Osteoblast (primary cell): ENCODE results near the gene ZIC1. TPM values are rescaled to one million over a fixed set of nuclear protein-coding genes. Genes with fewer than 3 reads are reported as not detected.
A peak's percentile ranks its signal among the peaks of the same experiment; 100 is the strongest.

Experiments
- DNase-seq: peaks from one replicate; pipeline ENCODE4 v3.0.0; 2011; ENCODE audit warnings: low spot score, mixed read lengths; ENCODE audit not compliant: insufficient read length; ENCODE audit errors: missing footprints
- H2AFZ ChIP-seq: 2 replicates; pipeline ENCODE4 v1.6.0; 2011; ENCODE audit warnings: mild to moderate bottlenecking, low read length
- H3K27ac ChIP-seq: 2 replicates; pipeline ENCODE4 v1.5.1; 2011; ENCODE audit warnings: mild to moderate bottlenecking, low read depth, low read length, moderate library complexity
- H3K27me3 ChIP-seq: 2 replicates; pipeline ENCODE4 v1.6.0; 2012; ENCODE audit warnings: mild to moderate bottlenecking, control low read depth, inconsistent platforms, low read length, moderate library complexity; ENCODE audit not compliant: insufficient read depth
- H3K36me3 ChIP-seq: 2 replicates; pipeline ENCODE4 v1.5.1; 2011; ENCODE audit warnings: mild to moderate bottlenecking, low read length, control low read depth, moderate library complexity; ENCODE audit not compliant: insufficient read depth
- H3K4me1 ChIP-seq: 2 replicates; pipeline ENCODE4 v1.5.1; 2011; ENCODE audit warnings: mild to moderate bottlenecking, low read length, control low read depth, moderate library complexity; ENCODE audit not compliant: insufficient read depth
- H3K4me2 ChIP-seq: 2 replicates; pipeline ENCODE4 v1.6.0; 2011; ENCODE audit warnings: mild to moderate bottlenecking, low read length; ENCODE audit not compliant: insufficient read depth
- H3K4me3 ChIP-seq: fragments of 200-600 bp; sonication (generic); 3 replicates; pipeline ENCODE4 v1.5.1; 2012; ENCODE audit warnings: mild to moderate bottlenecking, low read length, inconsistent platforms; ENCODE audit not compliant: insufficient read depth
- H3K79me2 ChIP-seq: 2 replicates; pipeline ENCODE4 v1.6.0; 2012; ENCODE audit warnings: mild to moderate bottlenecking, low read length, control low read depth, inconsistent platforms; ENCODE audit not compliant: insufficient read depth
- H3K9me3 ChIP-seq: 2 replicates; pipeline ENCODE4 v1.5.1; 2011; ENCODE audit warnings: low read depth, low read length, control low read depth
- H4K20me1 ChIP-seq: 2 replicates; pipeline ENCODE4 v1.6.0; 2012; ENCODE audit warnings: mild to moderate bottlenecking, low read length, control low read depth; ENCODE audit not compliant: insufficient read depth
- total RNA-seq: library from RNA; depleted of rRNA; stranded (reverse); fragments of >200 nt; gene quantifications from 2 replicates; pipeline ENCODE4 v1.2.3, GENCODE V29; 2012
- TF ChIP-seq, protein P1 (sequence below): IDR thresholded peaks from 2 replicates; pipeline ENCODE4 v1.5.1; 2011; ENCODE audit warnings: mild to moderate bottlenecking, low read depth, low read length, moderate library complexity; ENCODE audit errors: extremely low read depth

Gene ZIC1
- total RNA-seq, 1 donor: 3.6 TPM

GRCh38 chr3:147404800-147405230 is 4.3 kb upstream of the ZIC1 start:
- TF ChIP-seq, protein P1, sequence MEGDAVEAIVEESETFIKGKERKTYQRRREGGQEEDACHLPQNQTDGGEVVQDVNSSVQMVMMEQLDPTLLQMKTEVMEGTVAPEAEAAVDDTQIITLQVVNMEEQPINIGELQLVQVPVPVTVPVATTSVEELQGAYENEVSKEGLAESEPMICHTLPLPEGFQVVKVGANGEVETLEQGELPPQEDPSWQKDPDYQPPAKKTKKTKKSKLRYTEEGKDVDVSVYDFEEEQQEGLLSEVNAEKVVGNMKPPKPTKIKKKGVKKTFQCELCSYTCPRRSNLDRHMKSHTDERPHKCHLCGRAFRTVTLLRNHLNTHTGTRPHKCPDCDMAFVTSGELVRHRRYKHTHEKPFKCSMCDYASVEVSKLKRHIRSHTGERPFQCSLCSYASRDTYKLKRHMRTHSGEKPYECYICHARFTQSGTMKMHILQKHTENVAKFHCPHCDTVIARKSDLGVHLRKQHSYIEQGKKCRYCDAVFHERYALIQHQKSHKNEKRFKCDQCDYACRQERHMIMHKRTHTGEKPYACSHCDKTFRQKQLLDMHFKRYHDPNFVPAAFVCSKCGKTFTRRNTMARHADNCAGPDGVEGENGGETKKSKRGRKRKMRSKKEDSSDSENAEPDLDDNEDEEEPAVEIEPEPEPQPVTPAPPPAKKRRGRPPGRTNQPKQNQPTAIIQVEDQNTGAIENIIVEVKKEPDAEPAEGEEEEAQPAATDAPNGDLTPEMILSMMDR: no peak
- Histone ChIP-seq H3K4me2 (no peak overlapping the region), H3K36me3 (no peaks in the 10 kb centered on the region), H3K9me3 (no peaks in the 10 kb centered on the region), H3K27ac (no peak overlapping the region), H3K27me3 (peaks cover 90% of the 10 kb centered on the region), H3K79me2 (no peaks in the 10 kb centered on the region), H4K20me1 (no peaks in the 10 kb centered on the region), H2AFZ (no peak overlapping the region), H3K4me3 (no peak overlapping the region), H3K4me1 (no peaks in the 10 kb centered on the region)
- peak; percentile 42 for DNase-seq

GRCh38 chr3:147405231-147406027 is 3.7 kb upstream of the ZIC1 start:
- no peak overlapping the region for H3K4me3 ChIP-seq
- no peak overlapping the region for H3K27ac ChIP-seq
- no peak overlapping the region for H2AFZ ChIP-seq
- H3K4me1 ChIP-seq: no peaks in the 10 kb centered on the region
- H3K79me2 ChIP-seq: no peaks in the 10 kb centered on the region
- no peak overlapping the region for H3K4me2 ChIP-seq
- H4K20me1 ChIP-seq: no peaks in the 10 kb centered on the region
- H3K9me3 ChIP-seq: no peaks in the 10 kb centered on the region
- H3K36me3 ChIP-seq: no peaks in the 10 kb centered on the region
- peaks cover 93% of the 10 kb centered on the region for H3K27me3 ChIP-seq
- DNase-seq: peak; percentile 82
- TF ChIP-seq, protein P1: no peak

- Histone ChIP-seq H4K20me1 (no peaks in the 10 kb centered on the region), H3K4me2 (no peak within 1 kb of the TSS), H3K4me1 (no peaks in the 10 kb centered on the region), H3K4me3 (no peak within 1 kb of the TSS), H3K27ac (no peak within 1 kb of the TSS), H3K79me2 (no peaks in the 10 kb centered on the region), H3K36me3 (no peaks in the 10 kb centered on the region), H3K27me3 (peaks cover 93% of the 10 kb centered on the region), H3K9me3 (no peaks in the 10 kb centered on the region), H2AFZ (no peak within 1 kb of the TSS)
- TF ChIP-seq, protein P1: no peak
- peak; percentile 56 for DNase-seq
Observed at GRCh38 chr3:147406028-147406931, 2.9 kb upstream of the ZIC1 start, which contains the start of gene ZIC4. Gene ZIC4 (minus strand): TSS chr3:147406543. CDS start chr3:147402797, 3,746 bp downstream.

GRCh38 chr3:147407114-147407497 is 2.1 kb upstream of the ZIC1 start:
- H3K79me2 ChIP-seq: no peaks in the 10 kb centered on the region
- no peaks in the 10 kb centered on the region for H4K20me1 ChIP-seq
- no peak overlapping the region for H3K27ac ChIP-seq
- TF ChIP-seq, protein P1: no peak
- no peaks in the 10 kb centered on the region for H3K4me1 ChIP-seq
- no peak overlapping the region for H3K4me3 ChIP-seq
- DNase-seq: peak; percentile 79
- H3K4me2 ChIP-seq: no peak overlapping the region
- no peaks in the 10 kb centered on the region for H3K9me3 ChIP-seq
- no peak overlapping the region for H2AFZ ChIP-seq
- H3K27me3 ChIP-seq: peaks cover 93% of the 10 kb centered on the region
- no peaks in the 10 kb centered on the region for H3K36me3 ChIP-seq
